ENCODE results near the gene LZTR1.

GRCh38 chr22:20933910-20934309, 48.2 kb upstream of the LZTR1 start:
- TF ChIP-seq CTCF (IDR thresholded peaks at IDR 0.05), result no peak
- no peak for TF ChIP-seq POLR2A (IDR thresholded peaks at IDR 0.05)
- no peak for TF ChIP-seq EP300 (IDR thresholded peaks at IDR 0.05)
